Choroid plexus epithelial cell (primary cell): ENCODE measurements around the gene TVP23A.

Source experiments
- DNase-seq: peaks from one replicate; pipeline ENCODE4 v3.0.0-alpha.2; 2010; ENCODE audit warnings: low read depth
- H3K4me3 ChIP-seq: 2 replicates; pipeline ENCODE4 v1.5.1; 2011; ENCODE audit warnings: low read depth, mild to moderate bottlenecking, control low read depth, low read length, moderate library complexity
- CTCF ChIP-seq: conservative IDR thresholded peaks from 2 replicates; pipeline ENCODE4 v1.5.1; 2011; ENCODE audit warnings: low read depth, mild to moderate bottlenecking, control low read depth, inconsistent platforms, low read length, moderate library complexity

Gene TVP23A

DNA sequence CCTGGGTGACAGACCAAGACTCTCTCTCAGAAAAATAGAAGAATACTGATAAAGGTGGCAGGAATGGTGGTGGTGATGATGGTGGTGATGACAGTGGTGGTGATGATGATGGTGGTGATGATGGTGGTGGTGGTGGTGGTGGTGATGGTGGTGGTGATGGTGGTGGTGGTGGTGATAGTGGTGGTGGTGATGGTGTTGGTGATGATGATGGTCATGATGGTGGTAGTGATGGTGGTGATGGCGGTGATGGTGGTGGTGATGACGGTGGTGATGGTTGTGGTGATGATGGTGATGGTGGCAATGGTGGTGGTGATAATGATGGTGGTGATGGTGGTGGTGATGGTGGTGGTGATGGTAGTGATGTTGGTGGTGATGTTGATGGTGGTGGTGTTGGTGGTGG lies 40.4 kb upstream of the TVP23A start:
- TF ChIP-seq CTCF: no peak
- no peak for DNase-seq
- no peak overlapping the region for H3K4me3 ChIP-seq

DNA sequence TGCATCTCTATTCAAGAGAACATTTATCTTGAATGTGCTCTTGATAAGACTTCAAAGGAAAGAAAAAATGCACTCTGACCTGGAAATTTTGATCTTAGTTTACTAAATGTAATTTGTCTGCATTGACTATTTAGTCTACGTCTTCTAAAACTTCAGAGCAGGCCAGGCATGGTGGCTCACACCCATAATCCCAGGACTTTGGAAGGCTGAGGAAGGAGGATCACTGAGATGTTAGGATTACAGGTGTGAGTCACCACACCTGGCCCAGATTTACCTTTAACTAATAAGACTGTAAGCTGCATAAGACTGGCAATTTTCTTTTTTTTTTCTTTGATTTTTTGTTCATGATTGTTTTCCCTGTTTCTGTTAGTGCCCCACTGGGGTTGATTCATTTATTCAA lies 39.6 kb upstream of the TVP23A start:
- DNase-seq: no peak
- H3K4me3 ChIP-seq: no peak overlapping the region
- TF ChIP-seq CTCF: no peak

DNA sequence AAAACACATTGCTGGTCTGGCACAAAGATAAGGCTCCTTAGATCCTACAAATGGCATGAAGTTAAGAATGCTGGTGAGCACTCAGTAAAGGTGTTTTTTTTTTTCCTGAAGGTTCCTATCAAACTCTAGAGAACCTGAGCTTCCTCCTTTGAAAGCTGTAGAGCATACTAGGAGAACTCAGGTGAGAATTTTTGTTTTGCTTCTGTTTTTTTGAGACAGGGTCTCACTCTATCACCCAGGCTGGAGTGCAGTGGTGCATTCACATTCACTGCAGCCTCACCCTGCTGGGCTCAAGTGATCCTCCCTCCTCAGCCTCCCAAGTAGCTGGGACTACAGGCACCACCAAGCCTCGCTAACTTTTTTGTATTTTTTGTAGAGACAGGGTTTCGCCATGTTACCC lies 37.4 kb upstream of the TVP23A start:
- H3K4me3 ChIP-seq: no peak overlapping the region
- no peak for TF ChIP-seq CTCF
- no peak for DNase-seq

DNA sequence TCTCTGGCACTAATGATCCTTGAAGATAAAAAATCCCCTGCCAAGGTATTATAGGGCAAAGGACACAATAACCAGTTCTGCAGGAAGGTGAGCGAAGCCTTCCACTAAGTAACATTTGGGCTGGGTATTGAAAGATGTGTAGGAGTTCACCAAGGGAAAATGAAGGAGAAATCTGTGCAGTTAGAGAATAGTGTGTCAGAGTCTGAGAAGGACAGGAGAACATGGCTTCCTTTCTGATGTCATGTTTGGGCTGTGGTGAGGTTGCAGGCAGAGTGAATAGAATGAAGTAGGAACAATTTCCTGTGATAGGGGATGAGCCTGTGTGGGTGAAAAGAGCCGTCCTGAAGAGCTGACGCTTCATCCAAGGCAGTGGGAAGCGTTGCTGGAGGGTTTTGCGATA lies 34.4 kb upstream of the TVP23A start:
- no peak for DNase-seq

GRCh38 chr16:10852286-10852685 lies 33.7 kb upstream of the TVP23A start:
- DNase-seq: no peak
- no peak overlapping the region for H3K4me3 ChIP-seq
- no peak for TF ChIP-seq CTCF

More for the DNA sequence above, 34.4 kb upstream of the TVP23A start:
- no peak for TF ChIP-seq CTCF
- H3K4me3 ChIP-seq: no peak overlapping the region

- TF ChIP-seq CTCF: no peak
- no peak overlapping the region for H3K4me3 ChIP-seq
- DNase-seq: no peak
These were observed 32.9 kb upstream of the TVP23A start for GRCh38 chr16:10851512-10851911.

DNA sequence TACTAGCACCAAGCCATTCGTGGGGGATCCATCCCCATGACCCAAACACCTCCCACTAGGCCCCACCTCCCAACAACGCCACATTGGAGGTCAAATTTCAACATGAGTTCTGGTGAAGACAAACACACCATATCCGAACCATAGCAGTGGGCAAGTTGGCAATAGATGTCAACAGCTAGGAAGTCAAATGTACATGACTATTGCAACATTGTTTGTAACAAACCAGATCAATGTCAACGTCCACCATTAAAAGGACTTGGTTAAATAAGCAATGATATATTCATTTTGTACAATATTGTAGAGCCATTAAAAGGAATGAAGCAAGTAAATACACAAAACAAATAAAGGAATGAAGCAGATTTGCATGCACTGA lies 31.9 kb upstream of the TVP23A start:
- TF ChIP-seq CTCF: no peak
- DNase-seq: no peak
- no peak overlapping the region for H3K4me3 ChIP-seq
